Natural killer cell (primary cell): ENCODE results near the gene GOLGA8K. TPM values are rescaled to one million over a fixed set of nuclear protein-coding genes. Genes with fewer than 3 reads are reported as not detected.
"Not testable (repeated sequence)": the region's sequence is repeated elsewhere in the genome, so short reads cannot be mapped to it uniquely, and the experiment has no call there.

Experiments used
- ATAC-seq, 3 donors: fragments of 150-1000 bp in 2 of 3; fragments of 200-7000 bp in 1 of 3; cut with Tn5 transposase; 1 replicate in 1 of 3; 2 replicates in 2 of 3; pipeline ENCODE4 v1.10.0; 2021; ENCODE audit warnings: mild to moderate bottlenecking in 2 of 3, moderate library complexity in 2 of 3
- DNase-seq, 2 donors: peaks; one replicate each; pipeline versions ENCODE4 v3.0.0 to v3.0.0-alpha.2; 2013 to 2021; ENCODE audit warnings: mixed read lengths in 1 of 2
- H3K27ac ChIP-seq: one replicate; pipeline ENCODE4 v1.5.1; 2013; ENCODE audit warnings: mild to moderate bottlenecking, low read length
- H3K27me3 ChIP-seq: one replicate; pipeline ENCODE4 v1.6.1; 2013; ENCODE audit warnings: low read length; ENCODE audit not compliant: control insufficient read depth, insufficient read depth
- H3K36me3 ChIP-seq: one replicate; pipeline ENCODE4 v1.6.1; 2013; ENCODE audit warnings: low read length; ENCODE audit not compliant: control insufficient read depth, insufficient read depth
- H3K4me1 ChIP-seq: one replicate; pipeline ENCODE4 v1.6.1; 2013; ENCODE audit warnings: low read length; ENCODE audit not compliant: control insufficient read depth, insufficient read depth
- H3K4me3 ChIP-seq: one replicate; pipeline ENCODE4 v1.5.1; 2013; ENCODE audit warnings: low read length
- H3K9me3 ChIP-seq: one replicate; pipeline ENCODE4 v1.6.1; 2013; ENCODE audit warnings: low read length; ENCODE audit not compliant: control insufficient read depth, insufficient read depth
- H3K27ac Mint-ChIP-seq, 2 donors: one replicate each; pipeline ENCODE4 v1.8.0; 2022; ENCODE audit warnings: mild to moderate bottlenecking in 2 of 2, mixed read lengths in 2 of 2, moderate library complexity in 1 of 2
- H3K27me3 Mint-ChIP-seq, 2 donors: one replicate each; pipeline ENCODE4 v1.8.0; 2022; ENCODE audit warnings: low read depth in 2 of 2, mixed read lengths in 2 of 2
- H3K36me3 Mint-ChIP-seq: one replicate; pipeline ENCODE4 v1.8.0; 2022; ENCODE audit warnings: mixed read lengths
- H3K4me1 Mint-ChIP-seq, 2 donors: one replicate each; pipeline ENCODE4 v1.8.0; 2022; ENCODE audit warnings: mixed read lengths in 2 of 2
- H3K4me3 Mint-ChIP-seq: one replicate; pipeline ENCODE4 v1.8.0; 2022; ENCODE audit warnings: mild to moderate bottlenecking, moderate library complexity, mixed read lengths
- H3K9me3 Mint-ChIP-seq, 2 donors: one replicate each; pipeline ENCODE4 v1.8.0; 2022; ENCODE audit warnings: mixed read lengths in 2 of 2
- WGBS: methylation state at CpG from one replicate; pipeline ENCODE4 v1.1.7; 2013; ENCODE audit warnings: missing lambda C conversion rate; ENCODE audit not compliant: insufficient coverage; 5-methylcytosine and 5-hydroxymethylcytosine counted together
- intact Hi-C: fragments of 100-400 bp; cut with micrococcal nuclease; formaldehyde crosslinking; loops from one replicate; pipeline ENCODE4 v1.14.2; 2022
- total RNA-seq, 4 donors: library from RNA; stranded (reverse); fragments of 120-200 nt in 1 of 4; gene quantifications; one replicate each; pipeline versions ENCODE4 v1.2.3 to v1.2.4, GENCODE V29; 2013 to 2022

Gene GOLGA8K
- total RNA-seq, 3 donors from 2014 or later (not counting 1 experiment from before 2014, with no cell fraction given), result 4.5 to 9.2 (median 6.2) TPM

- ATAC-seq, H3K36me3 Mint-ChIP-seq, H3K27ac Mint-ChIP-seq, H3K4me3 Mint-ChIP-seq, H3K36me3 ChIP-seq, DNase-seq, intact Hi-C loops, H3K27me3 Mint-ChIP-seq, H3K4me1 ChIP-seq, H3K4me1 Mint-ChIP-seq, H3K27ac ChIP-seq, H3K27me3 ChIP-seq, H3K9me3 Mint-ChIP-seq, H3K4me3 ChIP-seq, H3K9me3 ChIP-seq: not testable (repeated sequence)
- no CpG with 5 or more reads among the region's 4 CpGs for WGBS
Observed at GRCh38 chr15:32350563-32351220, 52.4 kb downstream of the GOLGA8K start.

DNA sequence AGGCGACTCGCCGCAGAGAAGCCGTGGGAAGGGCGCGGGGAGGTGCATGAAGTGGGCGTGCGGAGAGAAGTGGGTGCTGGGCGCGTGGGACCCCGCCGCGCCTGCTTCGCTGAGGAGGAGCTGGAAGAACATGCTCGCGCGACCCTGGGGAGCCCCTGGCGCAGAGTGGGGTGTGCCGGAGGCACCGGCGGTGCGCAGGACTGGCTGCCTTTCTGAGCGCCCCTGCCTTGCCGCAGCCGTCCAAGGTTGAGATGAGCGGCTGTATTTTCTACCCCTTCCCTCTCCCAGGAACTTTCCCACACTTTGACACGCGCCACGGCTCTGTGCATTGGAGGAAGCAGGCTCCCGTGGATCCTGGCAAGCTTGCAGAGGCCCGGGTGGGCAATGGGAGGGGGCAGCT, 56.1 kb downstream of the GOLGA8K start:
- ATAC-seq, result peak in 2 of 3 donors; percentile 13 to 16

DNA sequence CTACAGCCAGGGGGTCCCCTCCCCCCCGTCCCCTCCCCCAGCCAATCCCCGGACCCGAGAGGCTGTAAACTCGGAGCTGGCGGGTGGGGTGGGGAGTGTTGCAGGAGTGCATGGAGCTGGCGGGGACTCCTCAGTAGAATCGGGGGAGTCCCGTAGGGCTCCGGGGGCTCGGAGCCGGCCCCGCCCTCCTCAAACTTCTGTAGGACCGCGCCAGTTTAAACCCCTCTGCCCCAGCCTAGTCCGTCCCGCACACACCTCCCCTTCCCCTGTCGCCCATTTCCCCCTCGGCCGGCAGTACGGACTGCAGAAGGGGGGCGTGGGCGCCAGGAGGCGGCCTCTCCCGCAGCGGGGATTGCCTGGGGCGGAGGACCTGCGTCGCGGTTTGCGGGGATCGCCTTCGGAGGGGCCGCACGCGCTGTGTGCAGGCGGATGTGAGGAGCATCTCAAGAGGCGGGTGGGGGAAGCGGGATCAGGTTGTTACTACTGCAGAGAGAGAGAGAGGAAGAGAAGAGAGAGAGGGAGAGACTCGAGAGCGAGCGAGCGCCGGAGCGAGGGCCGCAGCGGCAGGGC, 57.0 kb downstream of the GOLGA8K start:
- H3K36me3 ChIP-seq, H3K4me1 ChIP-seq, intact Hi-C loops, DNase-seq, H3K9me3 Mint-ChIP-seq, H3K9me3 ChIP-seq, H3K27me3 Mint-ChIP-seq, H3K36me3 Mint-ChIP-seq, H3K27ac Mint-ChIP-seq, H3K27me3 ChIP-seq, H3K4me3 ChIP-seq, H3K27ac ChIP-seq, H3K4me1 Mint-ChIP-seq: not testable (repeated sequence)
- peak overlapping the region; percentile 59 for H3K4me3 Mint-ChIP-seq
- no CpG with 5 or more reads among the region's 46 CpGs for WGBS
- peak; percentile 57 to 74 (median 70) for ATAC-seq

More for the DNA sequence above, 56.1 kb downstream of the GOLGA8K start:
- intact Hi-C loops, DNase-seq, H3K27me3 ChIP-seq, H3K4me3 Mint-ChIP-seq, H3K4me1 ChIP-seq, H3K36me3 ChIP-seq, H3K4me1 Mint-ChIP-seq, H3K27ac Mint-ChIP-seq, H3K27ac ChIP-seq, H3K27me3 Mint-ChIP-seq, H3K9me3 ChIP-seq, H3K9me3 Mint-ChIP-seq, H3K36me3 Mint-ChIP-seq: not testable (repeated sequence)
- H3K4me3 ChIP-seq, result peak overlapping the region; percentile 22
- WGBS, result no CpG with 5 or more reads among the region's 31 CpGs

DNA sequence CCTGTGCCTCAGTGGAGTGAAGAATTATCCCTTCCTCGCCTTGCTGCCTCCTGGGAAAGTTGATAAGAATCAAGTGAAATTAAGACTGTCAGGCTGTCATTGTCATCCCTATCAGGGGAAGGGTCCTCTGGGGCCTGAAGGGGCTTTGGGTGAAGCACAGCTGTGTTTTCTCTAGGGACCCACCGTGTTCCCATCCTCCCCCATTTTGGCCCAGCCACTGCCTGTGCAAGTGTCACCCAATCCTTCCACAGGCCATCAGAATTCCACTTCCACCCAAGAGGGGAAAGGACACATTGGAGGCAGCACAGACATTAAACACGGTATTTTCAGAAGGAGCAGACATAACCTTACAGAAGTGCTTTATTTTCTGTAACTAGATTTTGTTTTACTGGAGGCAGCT, 59.2 kb downstream of the GOLGA8K start:
- H3K27ac Mint-ChIP-seq, H3K36me3 ChIP-seq, H3K4me3 ChIP-seq, H3K27me3 ChIP-seq, intact Hi-C loops, H3K36me3 Mint-ChIP-seq, H3K4me1 ChIP-seq, H3K9me3 ChIP-seq, H3K27ac ChIP-seq, H3K27me3 Mint-ChIP-seq, ATAC-seq, H3K9me3 Mint-ChIP-seq, H3K4me3 Mint-ChIP-seq, H3K4me1 Mint-ChIP-seq, DNase-seq: not testable (repeated sequence)
- no CpG with 5 or more reads among the region's 3 CpGs for WGBS

Other genes starting within 250 kb of the GOLGA8K start
- gene GOLGA8O, start 52.3 kb upstream of the GOLGA8K start, total RNA-seq, result 10 to 100 TPM; 28.8 to 72.6 (median 35.5) TPM
- 100 to 1,000 TPM in 1 of 3 donors, 10 to 100 TPM in 2; 50.5 to 238 (median 72.9) TPM for gene GOLGA8N, start 190.2 kb upstream of the GOLGA8K start, total RNA-seq
- gene ARHGAP11A, start 212.2 kb upstream of the GOLGA8K start, total RNA-seq, result 1 to 10 TPM; 1.4 to 8.1 (median 5.6) TPM
- gene SCG5, start 238.4 kb upstream of the GOLGA8K start, total RNA-seq, result not detected